OCI-LY3 (cell line): ENCODE results near the gene SH3PXD2B.

Experiments used
- H2AFZ ChIP-seq: fragments of 200-600, 300-600 bp; shearing (Covaris generic); 2 replicates; pipeline ENCODE4 v1.6.0; 2014; ENCODE audit warnings: antibody characterized with exemption, low read depth, low read length
- H3K27ac ChIP-seq: fragments of 200-600, 300-600 bp; sonication (generic); 2 replicates; pipeline ENCODE4 v1.5.1; 2014; ENCODE audit warnings: mild to moderate bottlenecking, low read length, moderate library complexity, mixed read lengths
- H3K27me3 ChIP-seq: fragments of 200-600, 300-600 bp; sonication (generic); 2 replicates; pipeline ENCODE4 v1.6.1; 2014; ENCODE audit warnings: low read depth, low read length, mixed read lengths
- H3K36me3 ChIP-seq: fragments of 200-600, 300-600 bp; sonication (generic); replicated peaks from 2 replicates; pipeline ENCODE3; 2014; ENCODE audit warnings: low read depth, low read length, mixed read lengths
- H3K4me1 ChIP-seq: fragments of 300-600, 200-600 bp; sonication (generic); 2 replicates; pipeline ENCODE4 v1.6.1; 2014; ENCODE audit warnings: low read length, mixed read lengths
- H3K4me2 ChIP-seq: fragments of 200-600, 300-600 bp; sonication (generic); 2 replicates; pipeline ENCODE4 v1.6.1; 2014; ENCODE audit warnings: low read length, mixed read lengths
- H3K4me3 ChIP-seq: fragments of 300-600, 200-600 bp; sonication (generic); 2 replicates; pipeline ENCODE4 v1.5.1; 2014; ENCODE audit warnings: antibody characterized with exemption, mild to moderate bottlenecking, low read length, moderate library complexity
- H3K79me2 ChIP-seq: fragments of 300-600, 200-600 bp; shearing (Covaris generic); 2 replicates; pipeline ENCODE4 v1.6.1; 2014; ENCODE audit warnings: mild to moderate bottlenecking, low read length, mixed read lengths
- H3K9ac ChIP-seq: fragments of 300-600, 200-600 bp; shearing (Covaris generic); 2 replicates; pipeline ENCODE4 v1.6.0; 2014; ENCODE audit warnings: mild to moderate bottlenecking, low read length, moderate library complexity
- H3K9me3 ChIP-seq: fragments of 200-600, 300-600 bp; shearing (Covaris generic); 2 replicates; pipeline ENCODE4 v1.6.1; 2014; ENCODE audit warnings: low read length, mixed read lengths; ENCODE audit not compliant: insufficient read depth
- H4K20me1 ChIP-seq: fragments of 200-600, 300-600 bp; sonication (generic); 2 replicates; pipeline ENCODE4 v1.6.1; 2016; ENCODE audit warnings: low read length, mixed read lengths; ENCODE audit not compliant: insufficient read depth
- EZH2phosphoT487 ChIP-seq: fragments of 200-600 bp; shearing (Covaris generic); IDR thresholded peaks from 2 replicates; pipeline ENCODE4 v1.6.1; 2018; ENCODE audit warnings: antibody characterized with exemption, mixed run types, low read depth
- TF ChIP-seq, protein P1 (sequence below): fragments of 200-600, 300-600 bp; sonication (generic); IDR thresholded peaks from 2 replicates; pipeline ENCODE4 v1.5.1; 2014; ENCODE audit warnings: antibody characterized with exemption, low read length, low read depth

The SH3PXD2B gene

DNA sequence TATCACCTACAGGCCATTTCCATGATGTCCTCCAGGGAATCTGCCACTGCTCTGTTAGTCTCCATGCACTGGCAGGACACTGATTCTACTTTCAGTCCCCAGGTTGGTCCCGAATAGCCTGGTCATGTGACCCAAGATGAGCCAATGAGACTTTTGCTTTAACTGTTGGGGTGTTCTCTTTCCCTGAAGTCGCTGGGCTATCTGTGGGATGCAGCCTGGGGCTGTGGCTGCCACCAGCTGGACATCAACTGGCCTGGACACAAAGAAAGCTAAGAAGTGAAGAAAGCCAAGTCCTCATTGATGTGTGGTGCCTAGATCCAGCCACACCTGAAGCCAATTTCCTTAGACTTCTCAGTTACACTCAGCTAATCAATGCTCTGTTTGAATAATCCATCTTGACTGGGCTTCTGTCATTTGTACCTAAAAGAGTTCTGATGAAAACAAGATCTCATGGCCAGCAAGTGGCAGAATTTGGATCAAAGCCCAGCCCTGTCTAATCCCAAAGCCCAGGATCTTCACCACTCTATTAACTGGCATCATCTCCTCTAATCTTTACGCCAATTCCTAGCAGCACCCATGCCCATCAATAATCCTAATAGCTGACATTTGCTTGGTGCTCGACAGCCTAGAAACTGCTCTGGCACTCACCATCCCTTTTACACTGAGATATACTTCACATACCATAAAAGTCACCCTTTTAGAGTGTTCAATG is 37.0 kb downstream of the SH3PXD2B start:
- Histone ChIP-seq H3K4me3 (no peak overlapping the region), H3K4me2 (no peak overlapping the region), H2AFZ (no peak overlapping the region), H3K27me3 (no peaks in the 10 kb centered on the region), H3K79me2 (no peaks in the 10 kb centered on the region), H3K27ac (no peak overlapping the region), H4K20me1 (no peaks in the 10 kb centered on the region), H3K36me3 (no peaks in the 10 kb centered on the region), H3K4me1 (peaks cover 9% of the 10 kb centered on the region), H3K9ac (no peak overlapping the region), H3K9me3 (no peaks in the 10 kb centered on the region)
- TF ChIP-seq EZH2phosphoT487: no peak
- TF ChIP-seq, protein P1, sequence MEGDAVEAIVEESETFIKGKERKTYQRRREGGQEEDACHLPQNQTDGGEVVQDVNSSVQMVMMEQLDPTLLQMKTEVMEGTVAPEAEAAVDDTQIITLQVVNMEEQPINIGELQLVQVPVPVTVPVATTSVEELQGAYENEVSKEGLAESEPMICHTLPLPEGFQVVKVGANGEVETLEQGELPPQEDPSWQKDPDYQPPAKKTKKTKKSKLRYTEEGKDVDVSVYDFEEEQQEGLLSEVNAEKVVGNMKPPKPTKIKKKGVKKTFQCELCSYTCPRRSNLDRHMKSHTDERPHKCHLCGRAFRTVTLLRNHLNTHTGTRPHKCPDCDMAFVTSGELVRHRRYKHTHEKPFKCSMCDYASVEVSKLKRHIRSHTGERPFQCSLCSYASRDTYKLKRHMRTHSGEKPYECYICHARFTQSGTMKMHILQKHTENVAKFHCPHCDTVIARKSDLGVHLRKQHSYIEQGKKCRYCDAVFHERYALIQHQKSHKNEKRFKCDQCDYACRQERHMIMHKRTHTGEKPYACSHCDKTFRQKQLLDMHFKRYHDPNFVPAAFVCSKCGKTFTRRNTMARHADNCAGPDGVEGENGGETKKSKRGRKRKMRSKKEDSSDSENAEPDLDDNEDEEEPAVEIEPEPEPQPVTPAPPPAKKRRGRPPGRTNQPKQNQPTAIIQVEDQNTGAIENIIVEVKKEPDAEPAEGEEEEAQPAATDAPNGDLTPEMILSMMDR: no peak

DNA sequence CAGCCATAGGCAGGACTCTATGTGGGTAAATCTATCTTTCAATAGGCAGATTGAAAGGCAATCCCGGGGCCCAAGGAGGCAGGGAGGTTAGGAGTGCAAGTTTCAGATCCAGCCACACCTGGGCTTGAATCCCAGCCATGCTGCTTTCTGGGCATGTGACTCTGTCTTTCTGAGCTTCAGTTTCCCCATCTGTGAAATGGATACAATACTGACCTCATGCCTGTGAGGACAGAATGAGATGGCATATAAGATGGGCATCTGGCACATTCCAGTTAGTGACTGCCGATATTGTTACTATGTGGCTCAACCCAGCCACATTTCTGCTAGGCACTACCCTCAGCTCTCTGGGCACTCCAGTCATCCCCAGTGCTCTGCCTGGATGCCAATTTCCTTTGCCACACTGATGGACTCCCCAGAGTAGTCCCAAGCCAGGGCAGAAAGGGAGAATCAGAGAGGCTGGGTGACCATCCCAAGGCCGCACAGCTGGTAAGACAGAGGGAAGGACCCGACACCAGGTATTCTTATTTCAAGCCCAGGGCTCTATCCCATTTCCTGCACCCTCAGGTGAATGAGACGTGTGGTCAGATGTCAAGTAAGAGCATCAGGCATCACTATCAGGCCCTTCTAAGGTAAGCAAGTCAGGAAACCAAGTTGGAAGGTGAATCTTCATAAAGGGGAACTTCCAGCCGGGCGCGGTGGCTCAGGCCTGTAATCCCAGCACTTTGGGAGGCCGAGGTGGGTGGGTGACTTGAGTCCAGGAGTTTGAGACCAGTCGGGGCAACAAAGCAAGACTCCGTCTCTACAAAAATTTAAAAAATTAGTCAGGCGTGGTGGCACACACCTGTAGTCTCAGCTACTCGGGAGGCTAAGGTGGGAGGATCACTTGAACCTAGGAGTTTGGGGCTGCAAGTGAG is 38.7 kb downstream of the SH3PXD2B start:
- H3K4me1 ChIP-seq: peaks cover 9% of the 10 kb centered on the region
- no peaks in the 10 kb centered on the region for H3K9me3 ChIP-seq
- no peak for TF ChIP-seq EZH2phosphoT487
- TF ChIP-seq, protein P1: no peak
- peaks cover 3% of the 10 kb centered on the region for H3K27me3 ChIP-seq
- H3K9ac ChIP-seq: no peak overlapping the region
- no peak overlapping the region for H3K4me2 ChIP-seq
- no peak overlapping the region for H3K27ac ChIP-seq
- no peak overlapping the region for H2AFZ ChIP-seq
- H3K79me2 ChIP-seq: no peaks in the 10 kb centered on the region
- H3K36me3 ChIP-seq: no peaks in the 10 kb centered on the region
- H3K4me3 ChIP-seq: no peak overlapping the region
- no peaks in the 10 kb centered on the region for H4K20me1 ChIP-seq

DNA sequence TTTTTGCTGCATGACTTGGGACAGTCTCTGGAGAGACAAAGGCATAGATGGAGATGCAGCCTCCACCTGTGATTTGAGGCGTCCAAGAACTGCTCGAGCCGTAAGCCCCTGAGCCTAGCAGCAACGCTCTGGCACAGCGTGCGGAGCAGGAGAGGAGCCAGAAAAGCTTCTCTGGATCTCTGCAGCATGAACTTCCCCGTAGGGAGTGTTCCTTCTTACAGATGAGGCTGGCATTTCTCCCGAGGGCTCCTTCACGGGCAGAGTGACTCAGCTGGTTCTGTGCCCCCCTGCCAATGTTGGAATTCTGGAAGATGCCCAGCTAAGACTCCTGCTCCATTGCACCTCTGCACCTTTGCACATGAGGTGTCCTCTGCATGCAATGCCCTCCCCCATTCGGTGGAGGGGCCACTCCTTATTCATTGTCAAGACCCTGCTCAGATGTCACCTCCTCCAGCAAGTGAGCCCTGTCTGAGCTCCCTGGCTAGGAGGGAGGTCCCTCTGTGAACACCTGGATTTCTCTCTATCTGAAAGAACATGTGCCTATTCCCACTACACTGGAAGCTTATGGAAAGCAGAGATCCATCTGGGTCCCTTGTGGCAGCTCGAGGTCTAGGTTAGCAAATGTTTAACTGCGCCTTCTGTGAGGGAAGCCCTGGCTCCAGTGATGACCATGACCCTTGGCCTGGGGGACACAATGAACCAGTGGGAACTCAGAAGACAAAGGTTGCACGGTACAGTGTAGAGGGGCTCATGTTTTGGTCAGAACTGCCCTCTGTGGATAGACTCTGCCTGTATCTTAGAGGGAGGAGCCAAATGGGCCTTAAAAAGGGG is 39.6 kb downstream of the SH3PXD2B start:
- Histone ChIP-seq H3K4me1 (peaks cover 9% of the 10 kb centered on the region), H3K4me2 (no peak overlapping the region), H3K27me3 (peaks cover 4% of the 10 kb centered on the region), H3K9me3 (no peaks in the 10 kb centered on the region), H3K4me3 (no peak overlapping the region), H3K79me2 (no peaks in the 10 kb centered on the region), H2AFZ (no peak overlapping the region), H3K36me3 (no peaks in the 10 kb centered on the region), H3K9ac (no peak overlapping the region), H4K20me1 (no peaks in the 10 kb centered on the region), H3K27ac (no peak overlapping the region)
- TF ChIP-seq EZH2phosphoT487: no peak
- TF ChIP-seq, protein P1: no peak
